Endothelial cell (in vitro differentiated cells): ENCODE results near the gene HOXA3. TPM values are rescaled to one million over a fixed set of nuclear protein-coding genes. Genes with fewer than 3 reads are reported as not detected.

Source experiments
- DNase-seq: peaks from one replicate; pipeline ENCODE4 v3.0.0; 2021; ENCODE audit warnings: low spot score
- H3K27ac Mint-ChIP-seq: one replicate; pipeline ENCODE4 v1.8.0; 2021; ENCODE audit warnings: mixed read lengths, inconsistent platforms; ENCODE audit not compliant: unreplicated experiment
- H3K27me3 Mint-ChIP-seq: one replicate; pipeline ENCODE4 v1.8.0; 2021; ENCODE audit warnings: mild to moderate bottlenecking, moderate library complexity, mixed read lengths, inconsistent platforms; ENCODE audit not compliant: unreplicated experiment
- H3K36me3 Mint-ChIP-seq: one replicate; pipeline ENCODE4 v1.8.0; 2021; ENCODE audit warnings: mild to moderate bottlenecking, low read depth, mixed read lengths, inconsistent platforms; ENCODE audit not compliant: unreplicated experiment
- H3K4me1 Mint-ChIP-seq: one replicate; pipeline ENCODE4 v1.8.0; 2021; ENCODE audit warnings: mild to moderate bottlenecking, mixed read lengths, inconsistent platforms; ENCODE audit not compliant: unreplicated experiment
- H3K4me3 Mint-ChIP-seq: one replicate; pipeline ENCODE4 v1.8.0; 2021; ENCODE audit warnings: mild to moderate bottlenecking, mixed read lengths, inconsistent platforms; ENCODE audit not compliant: unreplicated experiment
- H3K9me3 Mint-ChIP-seq: one replicate; pipeline ENCODE4 v1.8.0; 2021; ENCODE audit warnings: mixed read lengths, inconsistent platforms; ENCODE audit not compliant: unreplicated experiment
- long read RNA-seq: library from polyadenylated mRNA; unstranded; transcript quantifications from one replicate; pipeline ENCODE4 v2.0.0, GENCODE V29; 2020; ENCODE audit not compliant: unreplicated experiment
- total RNA-seq: library from RNA; stranded (reverse); fragmentation: NEBNext Ultra II Directional; extraction: Animal tissue kit (Norgen Biotek cat#: 25700); gene quantifications from one replicate; pipeline ENCODE4 v1.2.1, GENCODE V29; 2021; ENCODE audit not compliant: unreplicated experiment
- TF ChIP-seq, protein P1 (sequence below): fragments of 200-600 bp; sonication (generic); IDR thresholded peaks from one replicate; pipeline ENCODE4 v1.5.0; 2021; ENCODE audit warnings: antibody characterized with exemption; ENCODE audit not compliant: unreplicated experiment

Gene HOXA3
- 0.13 TPM for total RNA-seq
- long read RNA-seq: 0 reads

DNA sequence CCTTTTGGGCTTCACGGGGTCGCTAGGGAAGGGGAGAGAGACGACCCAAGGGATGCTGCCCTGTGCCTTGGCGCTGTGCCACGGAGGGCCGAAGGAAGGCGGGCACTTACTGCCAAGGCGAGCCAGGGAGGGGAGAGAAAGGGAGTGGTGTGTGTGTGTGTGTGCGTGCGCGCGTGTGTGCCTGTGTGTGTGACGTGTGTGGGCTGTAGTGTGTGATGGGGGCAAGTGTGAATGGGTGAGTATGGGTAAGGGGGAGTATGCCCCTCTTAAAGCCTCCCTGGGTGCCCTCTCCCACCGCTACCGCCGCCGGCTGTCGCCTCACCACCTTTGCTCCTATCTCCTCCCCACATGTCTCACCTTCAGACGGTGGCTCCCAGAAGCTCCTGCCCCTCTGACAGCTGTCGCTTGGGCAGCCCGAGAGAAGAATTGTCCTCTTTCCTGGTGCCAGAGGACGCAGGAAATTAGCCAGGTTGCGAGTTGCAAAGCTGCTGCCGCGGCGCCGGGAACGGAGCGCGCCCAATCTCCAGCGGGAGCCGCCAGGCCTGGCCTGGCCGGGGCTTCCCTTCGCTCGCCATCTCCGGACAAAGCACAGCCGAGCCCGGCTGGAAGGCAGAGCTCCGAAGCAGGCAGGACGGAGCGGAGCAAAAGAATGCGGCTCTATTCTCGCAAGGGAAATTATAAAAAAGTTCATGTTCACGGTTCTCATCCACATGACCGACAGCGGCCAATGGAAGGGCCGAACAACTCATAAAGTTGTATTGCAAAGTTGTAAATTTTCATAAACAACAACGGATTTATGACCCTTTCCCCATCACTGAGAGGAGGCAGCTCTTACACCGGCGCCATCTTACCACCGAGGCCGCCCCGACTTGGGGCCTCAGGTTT is at the start of gene HOXA3:
HOXA3 (minus strand) TSS at position 653 of the 885 bp plus-strand sequence. CDS start 41,943 bp downstream, outside the sequence.
- peak within 1 kb of the TSS; percentile 73 for H3K4me3 Mint-ChIP-seq
- peaks cover 3% of the 10 kb centered on the region for H3K36me3 Mint-ChIP-seq
- H3K27me3 Mint-ChIP-seq: peaks cover 56% of the 10 kb centered on the region
- peak within 1 kb of the TSS; percentile 67 for H3K27ac Mint-ChIP-seq
- TF ChIP-seq, protein P1, sequence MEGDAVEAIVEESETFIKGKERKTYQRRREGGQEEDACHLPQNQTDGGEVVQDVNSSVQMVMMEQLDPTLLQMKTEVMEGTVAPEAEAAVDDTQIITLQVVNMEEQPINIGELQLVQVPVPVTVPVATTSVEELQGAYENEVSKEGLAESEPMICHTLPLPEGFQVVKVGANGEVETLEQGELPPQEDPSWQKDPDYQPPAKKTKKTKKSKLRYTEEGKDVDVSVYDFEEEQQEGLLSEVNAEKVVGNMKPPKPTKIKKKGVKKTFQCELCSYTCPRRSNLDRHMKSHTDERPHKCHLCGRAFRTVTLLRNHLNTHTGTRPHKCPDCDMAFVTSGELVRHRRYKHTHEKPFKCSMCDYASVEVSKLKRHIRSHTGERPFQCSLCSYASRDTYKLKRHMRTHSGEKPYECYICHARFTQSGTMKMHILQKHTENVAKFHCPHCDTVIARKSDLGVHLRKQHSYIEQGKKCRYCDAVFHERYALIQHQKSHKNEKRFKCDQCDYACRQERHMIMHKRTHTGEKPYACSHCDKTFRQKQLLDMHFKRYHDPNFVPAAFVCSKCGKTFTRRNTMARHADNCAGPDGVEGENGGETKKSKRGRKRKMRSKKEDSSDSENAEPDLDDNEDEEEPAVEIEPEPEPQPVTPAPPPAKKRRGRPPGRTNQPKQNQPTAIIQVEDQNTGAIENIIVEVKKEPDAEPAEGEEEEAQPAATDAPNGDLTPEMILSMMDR: no peak
- DNase-seq: no peak
- peaks cover 29% of the 10 kb centered on the region for H3K4me1 Mint-ChIP-seq
- no peaks in the 10 kb centered on the region for H3K9me3 Mint-ChIP-seq

DNA sequence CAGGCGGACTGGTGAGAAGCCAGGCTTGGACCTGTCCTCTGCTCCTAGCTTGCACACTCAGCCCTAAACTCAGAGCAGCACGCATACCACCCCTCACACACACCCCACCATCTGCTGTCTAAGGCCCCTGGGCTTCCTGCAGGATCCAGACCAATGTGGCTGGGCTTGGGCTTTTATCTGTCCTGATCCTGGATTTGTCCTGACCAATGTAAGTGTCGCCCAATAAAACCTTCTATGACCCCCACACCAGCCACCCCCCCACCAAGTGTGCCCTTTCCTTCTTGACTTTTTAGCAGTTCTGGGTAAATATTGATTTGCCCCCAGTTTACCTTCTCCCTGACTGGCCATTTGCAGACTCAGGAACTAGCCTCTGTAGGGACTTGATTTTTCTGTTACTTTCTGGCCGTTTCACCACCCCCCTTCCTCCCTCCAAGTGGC is 49.2 kb upstream of the HOXA3 start:
- Mint-ChIP-seq H3K9me3 (no peaks in the 10 kb centered on the region), H3K4me1 (peaks cover 34% of the 10 kb centered on the region), H3K27ac (no peak overlapping the region), H3K4me3 (no peak overlapping the region), H3K27me3 (peaks cover 27% of the 10 kb centered on the region), H3K36me3 (no peaks in the 10 kb centered on the region)
- TF ChIP-seq, protein P1: no peak
- no peak for DNase-seq

DNA sequence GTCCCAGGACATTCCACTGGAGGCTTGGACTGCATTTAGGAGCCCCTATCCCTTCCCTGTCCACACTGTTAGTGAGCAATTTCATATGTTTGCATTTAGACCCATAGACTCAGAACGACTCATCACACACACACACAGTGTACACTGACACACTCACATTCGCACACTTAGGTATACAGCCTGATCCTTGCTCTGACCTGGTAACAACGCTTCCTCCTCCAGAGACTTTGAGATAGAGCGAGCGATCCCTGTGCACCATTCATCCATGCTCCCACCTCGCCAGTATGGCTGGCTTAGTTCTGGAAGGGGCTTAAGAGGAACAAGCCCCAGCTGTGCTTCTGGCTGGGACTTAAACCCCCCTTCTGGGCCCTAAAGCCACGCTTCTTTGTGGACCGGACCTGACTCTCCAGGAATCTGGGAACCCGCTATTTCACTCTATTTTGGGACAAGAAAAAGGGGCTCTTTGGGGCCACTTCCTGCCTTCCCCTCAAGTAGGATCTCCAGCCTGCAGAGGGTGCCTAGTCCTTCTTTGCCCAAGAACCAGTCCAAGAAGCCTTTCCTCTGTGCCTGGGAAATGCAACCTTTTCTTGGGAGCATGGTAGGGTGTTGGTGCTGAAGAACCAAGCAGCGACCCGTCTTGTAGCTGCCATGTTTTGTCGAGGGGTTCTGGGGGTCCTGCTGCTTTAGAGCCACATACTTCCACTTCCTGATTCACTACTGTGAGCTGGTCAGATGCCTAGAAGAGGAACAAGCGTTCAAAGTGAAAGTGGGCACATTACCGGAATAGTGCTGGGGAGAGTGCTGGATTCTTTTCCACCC is 48.6 kb upstream of the HOXA3 start:
- Mint-ChIP-seq H3K36me3 (no peaks in the 10 kb centered on the region), H3K27me3 (peaks cover 27% of the 10 kb centered on the region), H3K4me1 (peaks cover 32% of the 10 kb centered on the region), H3K4me3 (peak overlapping the region; percentile 84), H3K27ac (no peak overlapping the region), H3K9me3 (no peaks in the 10 kb centered on the region)
- TF ChIP-seq, protein P1: no peak
- DNase-seq: no peak

GRCh38 chr7:27199849-27200760 is 47.7 kb upstream of the HOXA3 start, which contains the start of gene HOXA13:
Gene HOXA13 (minus strand): TSS chr7:27200091. CDS start chr7:27200077, 14 bp downstream.
- Mint-ChIP-seq H3K27me3 (peaks cover 26% of the 10 kb centered on the region), H3K4me3 (peak within 1 kb of the TSS; percentile 88), H3K4me1 (peaks cover 26% of the 10 kb centered on the region), H3K27ac (no peak within 1 kb of the TSS), H3K9me3 (no peaks in the 10 kb centered on the region), H3K36me3 (no peaks in the 10 kb centered on the region)
- TF ChIP-seq, protein P1: no peak
- no peak for DNase-seq
